Erythroblast (primary cell): ENCODE results near the gene CACNA1F.

Experiments used
- GATA1 ChIP-seq: IDR thresholded peaks from 2 replicates; pipeline ENCODE4 v1.6.1; 2011; ENCODE audit warnings: low read depth, mild to moderate bottlenecking, control low read depth, low read length, moderate library complexity
- POLR2A ChIP-seq: IDR thresholded peaks from 2 replicates; pipeline ENCODE4 v1.6.1; 2011; ENCODE audit warnings: mild to moderate bottlenecking, low read length

GRCh38 chrX:49186125-49187027 lies 46.8 kb downstream of the CACNA1F start, which contains the start of gene PRICKLE3:
- TF ChIP-seq POLR2A = peak; percentile 51
- TF ChIP-seq GATA1 = no peak
